OCI-LY7 (cell line): ENCODE data around the gene CEP83. TPM values are rescaled to one million over a fixed set of nuclear protein-coding genes. Genes with fewer than 3 reads are reported as not detected.

Source experiments
- BruUV-seq: library from RNA; stranded (reverse); fragments of 400-500 nt; replicated peaks from 2 replicates; lab custom pipeline; 2021; lab: Mats Ljungman, UMichigan
- CTCF ChIA-PET: fragments of 300-600 bp; sonication (Branson Sonifier 250); formaldehyde crosslinking; loops from one replicate; lab custom pipeline; 2022; ENCODE audit warnings: antibody characterized with exemption; ENCODE audit not compliant: unreplicated experiment; lab: Charles Lee
- POLR2A ChIA-PET: fragments of 300-600 bp; sonication (Branson Sonifier 250); formaldehyde crosslinking; loops from one replicate; lab custom pipeline; 2022; ENCODE audit warnings: antibody characterized with exemption; lab: Charles Lee
- DNase-seq: peaks from one replicate; pipeline ENCODE4 v3.0.0-alpha.2; 2015; ENCODE audit warnings: low spot score
- H2AFZ ChIP-seq: fragments of 200-600 bp; sonication (generic), shearing (Covaris generic); 2 replicates; pipeline ENCODE4 v1.6.1; 2014; ENCODE audit warnings: mild to moderate bottlenecking, antibody characterized with exemption, low read length, moderate library complexity
- H3K27ac ChIP-seq: fragments of 200-600 bp; sonication (generic); 2 replicates; pipeline ENCODE4 v1.5.1; 2014; ENCODE audit warnings: mixed run types, low read depth, mild to moderate bottlenecking, moderate library complexity, low read length, inconsistent platforms; ENCODE audit not compliant: poor library complexity, severe bottlenecking
- H3K36me3 ChIP-seq: fragments of 200-600 bp; sonication (generic); 2 replicates; pipeline ENCODE4 v1.6.1; 2014; ENCODE audit warnings: mild to moderate bottlenecking, antibody characterized with exemption, low read length, moderate library complexity, mixed read lengths; ENCODE audit not compliant: insufficient read depth
- H3K4me1 ChIP-seq: fragments of 200-600 bp; sonication (generic); 2 replicates; pipeline ENCODE4 v1.5.1; 2014; ENCODE audit warnings: mild to moderate bottlenecking, low read length; ENCODE audit not compliant: insufficient read depth, poor library complexity, severe bottlenecking
- H3K4me2 ChIP-seq: fragments of 200-600 bp; sonication (generic); 2 replicates; pipeline ENCODE4 v1.6.1; 2014; ENCODE audit warnings: mild to moderate bottlenecking, low read length
- H3K4me3 ChIP-seq: fragments of 200-600 bp; sonication (generic); 2 replicates; pipeline ENCODE4 v1.5.1; 2014; ENCODE audit warnings: mild to moderate bottlenecking, low read depth, low read length; ENCODE audit not compliant: poor library complexity, severe bottlenecking
- H3K79me2 ChIP-seq: fragments of 200-600 bp; sonication (generic); 2 replicates; pipeline ENCODE4 v1.6.1; 2016; ENCODE audit warnings: low read depth, mild to moderate bottlenecking, low read length, moderate library complexity, mixed read lengths; ENCODE audit not compliant: insufficient read depth
- H3K9me2 ChIP-seq: fragments of 200-600 bp; sonication (generic); 2 replicates; pipeline ENCODE4 v1.6.1; 2016; ENCODE audit warnings: mild to moderate bottlenecking, low read length, mixed read lengths; ENCODE audit not compliant: insufficient read depth
- H3K9me3 ChIP-seq: fragments of 200-600 bp; sonication (generic); 2 replicates; pipeline ENCODE4 v1.6.1; 2014; ENCODE audit warnings: mild to moderate bottlenecking, mixed run types, low read length, mixed read lengths
- H4K20me1 ChIP-seq: fragments of 200-600 bp; sonication (generic); 2 replicates; pipeline ENCODE4 v1.6.1; 2014; ENCODE audit warnings: mild to moderate bottlenecking, antibody characterized with exemption, low read length, moderate library complexity, mixed read lengths; ENCODE audit not compliant: insufficient read depth
- EZH2phosphoT487 ChIP-seq: fragments of 200-600 bp; sonication (generic); IDR thresholded peaks from 2 replicates; pipeline ENCODE4 v1.6.1; 2018; ENCODE audit warnings: low read depth, borderline replicate concordance, mild to moderate bottlenecking, mixed run types, antibody characterized with exemption, low read length, moderate library complexity, mixed read lengths
- intact Hi-C: fragments of 100-400 bp; cut with micrococcal nuclease; formaldehyde crosslinking; loops from one replicate; pipeline ENCODE4 v1.10.0; 2022; ENCODE audit not compliant: unreplicated experiment
- total RNA-seq, 2 experiments: library from RNA; depleted of rRNA in 1 of 2; stranded (reverse); fragments of >200 nt in 1 of 2; shearing (Covaris generic) in 1 of 2; gene quantifications; 2 replicates each; pipeline ENCODE4 v1.2.3, GENCODE V29; 2014 to 2022
- TF ChIP-seq, protein P1 (sequence below): fragments of 200-600 bp; sonication (generic); conservative IDR thresholded peaks from 2 replicates; pipeline ENCODE4 v1.5.1; 2014; ENCODE audit warnings: mild to moderate bottlenecking, antibody characterized with exemption, low read length, moderate library complexity, mixed read lengths

CEP83 gene
- total RNA-seq, 2 experiments from 2014 or later, result 29.7 to 35.2 TPM

DNA sequence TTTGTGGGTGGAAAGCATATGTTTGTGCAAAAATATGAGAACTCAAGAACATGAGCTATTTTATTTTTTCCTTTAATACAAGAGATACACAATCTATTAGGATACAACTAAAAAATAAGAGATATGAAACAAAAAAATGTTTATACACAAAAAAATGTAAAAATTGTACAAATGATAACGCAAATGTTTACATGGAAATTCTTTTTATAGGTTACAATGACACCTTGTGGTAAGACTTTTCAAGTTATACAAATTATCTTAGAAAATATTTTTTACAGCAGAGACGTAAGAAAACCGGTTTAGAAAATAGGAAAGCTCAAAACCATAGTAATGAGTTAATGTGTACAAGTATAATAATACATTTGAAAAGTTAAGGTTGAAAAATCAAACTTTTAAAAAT lies 25.5 kb downstream of the CEP83 start:
- Histone ChIP-seq H3K9me3 (peaks cover 26% of the 10 kb centered on the region; the same call in 1 of the 2 replicates), H4K20me1 (0 out of 2 replicates have a peak, but pooled peaks cover 5% of the 10 kb centered on the region), H3K27ac (no peak overlapping the region), H3K79me2 (peaks cover 33% of the 10 kb centered on the region; the same call in 1 of the 2 replicates), H3K4me3 (no peak overlapping the region), H3K4me2 (no peak overlapping the region), H3K36me3 (peaks cover 11% of the 10 kb centered on the region; the same call in 1 of the 2 replicates), H3K9me2 (no peaks in the 10 kb centered on the region), H3K4me1 (no peaks in the 10 kb centered on the region), H2AFZ (no peak overlapping the region)
- ChIA-PET CTCF (no interaction called here), POLR2A (interaction anchor here (0.5 to 0.8 kb wide), 2 partner anchors 25 to 1600 kb away, joined by 3 to 4 read pairs; no protein-coding TSS in a partner anchor)
- intact Hi-C loops, result loop anchor here (5.0 kb wide), 1 partner anchor 287 kb away; the partner anchor contains the start of gene PLXNC1
- TF ChIP-seq, protein P1, sequence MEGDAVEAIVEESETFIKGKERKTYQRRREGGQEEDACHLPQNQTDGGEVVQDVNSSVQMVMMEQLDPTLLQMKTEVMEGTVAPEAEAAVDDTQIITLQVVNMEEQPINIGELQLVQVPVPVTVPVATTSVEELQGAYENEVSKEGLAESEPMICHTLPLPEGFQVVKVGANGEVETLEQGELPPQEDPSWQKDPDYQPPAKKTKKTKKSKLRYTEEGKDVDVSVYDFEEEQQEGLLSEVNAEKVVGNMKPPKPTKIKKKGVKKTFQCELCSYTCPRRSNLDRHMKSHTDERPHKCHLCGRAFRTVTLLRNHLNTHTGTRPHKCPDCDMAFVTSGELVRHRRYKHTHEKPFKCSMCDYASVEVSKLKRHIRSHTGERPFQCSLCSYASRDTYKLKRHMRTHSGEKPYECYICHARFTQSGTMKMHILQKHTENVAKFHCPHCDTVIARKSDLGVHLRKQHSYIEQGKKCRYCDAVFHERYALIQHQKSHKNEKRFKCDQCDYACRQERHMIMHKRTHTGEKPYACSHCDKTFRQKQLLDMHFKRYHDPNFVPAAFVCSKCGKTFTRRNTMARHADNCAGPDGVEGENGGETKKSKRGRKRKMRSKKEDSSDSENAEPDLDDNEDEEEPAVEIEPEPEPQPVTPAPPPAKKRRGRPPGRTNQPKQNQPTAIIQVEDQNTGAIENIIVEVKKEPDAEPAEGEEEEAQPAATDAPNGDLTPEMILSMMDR, result peak; percentile 69
- no peak for TF ChIP-seq EZH2phosphoT487
- DNase-seq, result no peak
- BruUV-seq, result no TSS peak

DNA sequence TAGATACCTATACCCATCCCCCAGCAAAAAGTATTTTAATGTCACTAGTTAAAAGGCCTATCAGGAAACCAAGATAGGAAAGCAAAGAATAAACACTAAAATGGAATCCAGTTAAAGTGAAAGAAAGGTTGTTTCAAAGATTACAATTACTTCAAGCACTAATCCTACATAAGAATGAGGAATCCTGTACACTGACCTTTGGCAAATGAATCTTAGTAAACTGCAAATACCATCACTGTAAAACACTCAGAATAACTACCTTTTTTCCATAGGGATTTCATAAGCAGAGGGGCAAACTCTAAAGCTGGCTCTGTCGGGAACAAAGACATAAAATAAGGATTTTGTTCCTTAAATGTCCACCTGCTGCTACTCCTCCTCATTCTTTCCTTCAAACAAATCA lies 25.9 kb downstream of the CEP83 start:
- intact Hi-C loops, result loop anchor here (5.0 kb wide), 1 partner anchor 286 kb away; the partner anchor contains the start of gene PLXNC1
- no peak for DNase-seq
- peaks cover 30% of the 10 kb centered on the region; the same call in 1 of the 2 replicates for H3K9me3 ChIP-seq
- TF ChIP-seq, protein P1, result no peak
- TF ChIP-seq EZH2phosphoT487, result no peak
- H3K79me2 ChIP-seq, result peaks cover 28% of the 10 kb centered on the region; the same call in 1 of the 2 replicates
- H3K27ac ChIP-seq, result no peak overlapping the region
- ChIA-PET CTCF (no interaction called here), POLR2A (interaction anchor here (0.5 to 0.8 kb wide), 2 partner anchors 25 to 1600 kb away, joined by 3 to 4 read pairs; no protein-coding TSS in a partner anchor)
- H4K20me1 ChIP-seq, result 0 out of 2 replicates have a peak, but pooled peaks cover 5% of the 10 kb centered on the region
- no peaks in the 10 kb centered on the region for H3K4me1 ChIP-seq
- peaks cover 14% of the 10 kb centered on the region; the same call in 1 of the 2 replicates for H3K36me3 ChIP-seq
- no peak overlapping the region for H2AFZ ChIP-seq
- H3K4me3 ChIP-seq, result no peak overlapping the region
- no peaks in the 10 kb centered on the region for H3K9me2 ChIP-seq
- no TSS peak for BruUV-seq
- no peak overlapping the region for H3K4me2 ChIP-seq

DNA sequence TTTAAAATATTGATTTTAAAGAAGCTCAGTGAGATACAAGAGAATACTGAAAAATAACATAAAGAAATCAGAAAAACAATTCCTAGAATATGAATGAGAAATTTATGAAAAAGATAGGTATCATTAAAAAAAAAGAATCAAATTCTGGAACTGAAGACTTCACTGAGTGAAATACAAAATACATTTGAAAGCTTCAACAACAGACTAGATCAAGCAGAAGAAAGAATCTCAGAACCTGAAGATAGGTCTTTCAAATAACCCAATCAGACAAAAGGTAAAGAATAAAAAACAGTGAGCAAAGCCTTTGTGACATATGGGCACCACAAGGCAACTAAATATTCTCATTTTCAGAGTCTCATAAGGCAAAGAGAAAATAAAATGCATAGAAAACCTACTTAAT lies 29.4 kb downstream of the CEP83 start:
- no peak overlapping the region for H3K27ac ChIP-seq
- ChIA-PET CTCF (no interaction called here), POLR2A (interaction anchor here (0.7 to 1.6 kb wide), 2 partner anchors 8 to 476 kb away, joined by 3 to 4 read pairs; no protein-coding TSS in a partner anchor)
- no peaks in the 10 kb centered on the region for H3K4me1 ChIP-seq
- DNase-seq, result peak; percentile 5
- BruUV-seq, result no TSS peak
- intact Hi-C loops, result loop anchor here (5.0 kb wide), 1 partner anchor 283 kb away; the partner anchor contains the start of gene PLXNC1
- peaks cover 37% of the 10 kb centered on the region; the same call in 1 of the 2 replicates for H3K9me3 ChIP-seq
- H2AFZ ChIP-seq, result no peak overlapping the region
- peaks cover 17% of the 10 kb centered on the region; the same call in 1 of the 2 replicates for H3K79me2 ChIP-seq
- no peak overlapping the region for H3K4me3 ChIP-seq
- no peak for TF ChIP-seq EZH2phosphoT487
- TF ChIP-seq, protein P1, result no peak
- 0 out of 2 replicates have a peak, but pooled peaks cover 5% of the 10 kb centered on the region for H4K20me1 ChIP-seq
- H3K9me2 ChIP-seq, result no peaks in the 10 kb centered on the region
- H3K36me3 ChIP-seq, result peaks cover 20% of the 10 kb centered on the region; the same call in 1 of the 2 replicates
- H3K4me2 ChIP-seq, result no peak overlapping the region
